A204.1 (cell line): Measurements from ENCODE around the gene TTF2.
"Not testable (repeated sequence)": the region's sequence is repeated elsewhere in the genome, so short reads cannot be mapped to it uniquely, and the experiment has no call there.

Experiments used
- FAIRE-seq: peaks from 2 replicates; lab custom pipeline; 2012; peaks lifted over from hg19 to GRCh38; lab: Jason Lieb, UNC

Gene TTF2

GRCh38 chr1:117121589-117122329, 61.6 kb downstream of the TTF2 start, which contains the start of gene TRIM45:
TSS of gene TRIM45 (minus strand) at chr1:117121749. CDS start at chr1:117121201, 548 bp downstream.
- peak; percentile 53 for FAIRE-seq

- no peak for FAIRE-seq
These were observed 62.4 kb downstream of the TTF2 start for GRCh38 chr1:117122330-117123025.

- FAIRE-seq: no peak
These were observed 63.1 kb downstream of the TTF2 start for GRCh38 chr1:117123274-117123673.

GRCh38 chr1:117124661-117125060, 64.5 kb downstream of the TTF2 start:
- FAIRE-seq: no peak

- no peak for FAIRE-seq
These were observed 67.7 kb downstream of the TTF2 start for GRCh38 chr1:117127795-117128194.

- peak; percentile 85 for FAIRE-seq
These were observed 68.4 kb downstream of the TTF2 start for GRCh38 chr1:117128323-117129079.

GRCh38 chr1:117130526-117130925, 70.4 kb downstream of the TTF2 start:
- FAIRE-seq: no peak

- FAIRE-seq: no peak
These were observed 75.2 kb downstream of the TTF2 start for GRCh38 chr1:117135329-117135728.

- no peak for FAIRE-seq
These were observed 76.6 kb downstream of the TTF2 start for GRCh38 chr1:117136749-117137148.

GRCh38 chr1:117137281-117137855, 77.2 kb downstream of the TTF2 start:
- no peak for FAIRE-seq

- FAIRE-seq: no peak
These were observed 78.0 kb downstream of the TTF2 start for GRCh38 chr1:117138106-117138505.

GRCh38 chr1:117138561-117138960, 78.4 kb downstream of the TTF2 start:
- no peak for FAIRE-seq

GRCh38 chr1:117142200-117142599, 82.1 kb downstream of the TTF2 start:
- no peak for FAIRE-seq

- FAIRE-seq: no peak
These were observed 83.0 kb downstream of the TTF2 start for GRCh38 chr1:117143172-117143571.

- FAIRE-seq: no peak
These were observed 83.7 kb downstream of the TTF2 start for GRCh38 chr1:117143871-117144270.

- FAIRE-seq: no peak
These were observed 85.9 kb downstream of the TTF2 start for GRCh38 chr1:117146072-117146471.

GRCh38 chr1:117146575-117147340, 86.6 kb downstream of the TTF2 start:
- FAIRE-seq: no peak

- no peak for FAIRE-seq
These were observed 87.3 kb downstream of the TTF2 start for GRCh38 chr1:117147341-117147831.

- no peak for FAIRE-seq
These were observed 87.9 kb downstream of the TTF2 start for GRCh38 chr1:117147856-117148588.

- FAIRE-seq: no peak
These were observed 90.2 kb downstream of the TTF2 start for GRCh38 chr1:117150316-117150715.

GRCh38 chr1:117151305-117151704, 91.2 kb downstream of the TTF2 start:
- FAIRE-seq: not testable (repeated sequence)
